ENCODE results near the gene PDZD2.

GRCh38 chr5:31965227-31965626 lies 326.3 kb downstream of the PDZD2 start:
- TF ChIP-seq CTCF (IDR thresholded peaks at IDR 0.05; ENCODE audit: low read length) (no peak), EZH2 (optimal IDR thresholded peaks at IDR 0.05; ENCODE audit: low read depth, low read length) (no peak), EZH2phosphoT487 (IDR thresholded peaks at IDR 0.05; ENCODE audit: low read length) (no peak)

All from MM.1S (cell line).